ENCODE data around the gene MMP25.
"Not testable (repeated sequence)": the region's sequence is repeated elsewhere in the genome, so short reads cannot be mapped to it uniquely, and the experiment has no call there.

DNA sequence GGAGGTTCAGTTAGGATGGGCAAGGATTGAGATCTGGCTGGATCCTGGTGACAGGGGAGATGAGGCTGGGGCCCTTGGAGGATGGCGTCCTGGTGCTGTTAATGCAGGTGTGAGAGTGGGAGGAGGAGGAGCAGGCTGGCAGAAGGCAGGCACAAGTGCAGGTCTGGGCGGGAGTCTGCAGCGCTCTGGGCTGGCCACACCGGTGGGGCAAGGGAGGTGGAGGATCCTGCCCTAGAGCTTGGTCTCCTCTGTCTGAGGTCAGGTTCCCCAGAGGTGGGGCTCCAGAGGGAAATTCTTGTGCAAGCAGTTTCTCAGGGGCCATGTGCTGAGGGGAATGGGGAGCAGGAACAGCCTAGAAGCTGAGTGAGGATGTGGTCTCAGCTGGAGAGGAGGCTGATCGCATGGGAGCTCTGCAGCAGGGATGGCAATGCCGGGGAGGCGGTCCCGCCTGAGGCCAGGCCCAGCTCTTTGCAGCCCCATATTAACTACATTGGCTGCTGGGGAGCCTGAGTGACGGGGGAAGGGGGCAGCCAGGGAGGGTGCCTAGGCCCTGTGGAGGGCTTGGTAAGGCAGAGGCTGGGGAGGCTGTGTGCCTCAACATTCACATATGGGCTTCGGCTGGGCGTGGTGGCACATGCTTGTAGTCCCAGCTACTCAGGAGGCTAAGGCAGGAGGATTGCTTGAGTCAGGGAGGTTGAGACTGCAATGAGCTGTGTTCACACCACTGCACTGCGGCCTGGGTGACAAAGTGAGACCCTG is 6.4 kb downstream of the MMP25 start:
- TF ChIP-seq, protein P1, sequence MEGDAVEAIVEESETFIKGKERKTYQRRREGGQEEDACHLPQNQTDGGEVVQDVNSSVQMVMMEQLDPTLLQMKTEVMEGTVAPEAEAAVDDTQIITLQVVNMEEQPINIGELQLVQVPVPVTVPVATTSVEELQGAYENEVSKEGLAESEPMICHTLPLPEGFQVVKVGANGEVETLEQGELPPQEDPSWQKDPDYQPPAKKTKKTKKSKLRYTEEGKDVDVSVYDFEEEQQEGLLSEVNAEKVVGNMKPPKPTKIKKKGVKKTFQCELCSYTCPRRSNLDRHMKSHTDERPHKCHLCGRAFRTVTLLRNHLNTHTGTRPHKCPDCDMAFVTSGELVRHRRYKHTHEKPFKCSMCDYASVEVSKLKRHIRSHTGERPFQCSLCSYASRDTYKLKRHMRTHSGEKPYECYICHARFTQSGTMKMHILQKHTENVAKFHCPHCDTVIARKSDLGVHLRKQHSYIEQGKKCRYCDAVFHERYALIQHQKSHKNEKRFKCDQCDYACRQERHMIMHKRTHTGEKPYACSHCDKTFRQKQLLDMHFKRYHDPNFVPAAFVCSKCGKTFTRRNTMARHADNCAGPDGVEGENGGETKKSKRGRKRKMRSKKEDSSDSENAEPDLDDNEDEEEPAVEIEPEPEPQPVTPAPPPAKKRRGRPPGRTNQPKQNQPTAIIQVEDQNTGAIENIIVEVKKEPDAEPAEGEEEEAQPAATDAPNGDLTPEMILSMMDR (IDR thresholded peaks at IDR 0.05), result not testable (repeated sequence)
- not testable (repeated sequence) for TF ChIP-seq POLR2A (IDR thresholded peaks at IDR 0.05)
